Measurements from ENCODE around the gene ASIC3.

The ASIC3 gene

GRCh38 chr7:151075978-151076426 is 27.7 kb downstream of the ASIC3 start:
- DNase-seq = no peak

DNA sequence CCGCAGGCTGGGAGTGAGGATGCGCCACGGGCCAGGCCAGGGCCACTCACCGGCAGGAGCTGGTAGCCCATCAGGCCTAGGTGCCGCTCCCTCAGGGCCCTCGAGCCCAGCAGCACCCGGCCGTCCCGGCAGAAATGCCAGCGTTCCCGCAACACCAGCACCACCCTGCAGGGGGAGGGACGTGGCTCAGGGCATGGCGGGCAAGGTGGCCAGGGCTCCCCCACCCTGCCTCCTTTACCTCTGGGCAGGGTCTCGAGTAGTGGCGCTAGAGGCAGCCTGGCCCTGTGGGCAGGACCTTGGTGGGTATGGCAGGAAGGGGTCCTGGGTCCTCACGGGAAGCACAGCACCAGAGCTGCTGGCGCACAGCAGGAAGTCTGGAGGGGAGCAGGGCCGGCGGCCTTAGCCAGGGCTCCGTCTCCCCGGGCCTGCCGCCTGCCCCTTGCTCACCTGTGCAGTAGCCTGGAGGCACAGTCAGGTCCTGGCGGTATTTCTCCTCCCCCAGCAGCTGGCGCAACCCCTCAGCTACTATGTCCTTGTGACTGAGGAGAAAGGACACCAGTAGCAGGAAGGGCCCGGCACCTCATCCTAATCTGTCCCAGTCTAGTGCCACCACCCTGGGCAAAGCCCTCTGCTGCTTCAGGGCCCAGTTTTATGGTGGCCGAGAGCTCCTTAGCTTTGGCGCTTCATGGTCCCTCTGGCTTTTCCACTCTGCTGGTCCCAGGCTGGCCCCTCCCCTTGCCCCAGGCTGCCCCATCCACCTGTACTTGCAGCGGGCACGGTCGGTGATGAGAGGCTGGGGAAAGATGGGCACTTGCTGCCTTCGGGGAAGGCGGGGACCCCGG is 28.8 kb downstream of the ASIC3 start:
- no peak for DNase-seq

DNA sequence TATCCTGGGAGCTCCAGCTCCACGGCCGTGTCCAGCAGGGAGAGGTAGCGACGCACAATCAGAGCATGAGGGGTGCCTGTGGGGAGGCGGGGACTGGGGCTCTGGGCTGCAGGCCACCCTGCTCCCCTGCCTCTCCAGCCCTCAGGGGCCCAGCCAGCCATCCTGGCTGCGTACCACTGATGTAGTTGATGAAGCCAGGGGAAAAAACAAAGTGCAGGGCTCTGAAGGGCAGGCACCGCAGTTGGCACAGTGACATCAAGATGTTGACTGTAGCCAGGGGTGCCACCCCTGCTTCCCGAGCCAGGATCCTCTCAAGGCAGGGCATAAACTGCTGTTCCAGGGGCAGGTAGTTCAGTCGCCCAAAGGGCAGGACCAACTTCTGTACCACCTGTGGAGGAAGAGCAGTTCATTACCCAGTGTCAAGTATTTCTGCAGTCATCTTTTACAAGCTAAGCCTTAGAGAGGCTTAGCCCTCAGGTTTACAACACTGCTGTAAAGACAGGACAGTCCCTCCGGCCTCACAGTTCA is 29.4 kb downstream of the ASIC3 start:
- DNase-seq = no peak

- DNase-seq = no peak
Measured at GRCh38 chr7:151078233-151079040, 30.1 kb downstream of the ASIC3 start.

DNA sequence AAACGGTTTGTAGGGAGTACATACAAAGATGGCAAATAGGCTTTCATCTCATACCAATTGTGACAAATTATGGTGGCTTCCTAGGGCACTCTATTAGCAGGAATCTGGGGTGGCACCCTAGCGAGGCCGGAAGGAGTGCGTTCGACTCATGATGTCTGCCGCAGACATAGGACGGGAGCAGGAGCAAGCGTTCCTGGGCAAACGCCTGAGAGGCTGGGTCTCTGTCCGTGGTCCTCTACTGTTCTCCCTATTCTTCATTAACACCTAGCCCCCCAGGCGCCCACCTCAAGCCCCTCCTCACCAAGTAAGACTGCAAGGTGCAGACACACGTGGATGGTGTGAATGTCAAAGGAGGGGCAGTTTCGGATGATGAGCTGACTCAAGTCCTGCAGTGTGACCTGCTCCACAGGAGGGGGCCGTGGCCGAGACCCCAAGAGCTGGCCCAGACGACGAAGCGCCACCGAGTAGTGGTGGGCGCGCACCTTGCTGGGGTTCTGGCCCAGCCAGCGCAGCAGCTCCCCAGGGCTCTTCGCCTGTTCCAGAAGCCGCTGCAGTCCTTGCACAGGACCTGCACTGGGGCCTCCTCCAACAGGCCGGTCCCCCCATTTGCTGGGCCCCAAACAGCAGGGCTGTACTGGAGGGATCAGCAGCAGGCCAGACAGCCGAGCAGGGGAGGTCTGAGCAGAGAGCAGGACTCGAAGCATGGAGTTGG is 31.0 kb downstream of the ASIC3 start:
- DNase-seq = no peak

GRCh38 chr7:151080067-151080521 is 31.8 kb downstream of the ASIC3 start:
- DNase-seq = peak; percentile 35

DNA sequence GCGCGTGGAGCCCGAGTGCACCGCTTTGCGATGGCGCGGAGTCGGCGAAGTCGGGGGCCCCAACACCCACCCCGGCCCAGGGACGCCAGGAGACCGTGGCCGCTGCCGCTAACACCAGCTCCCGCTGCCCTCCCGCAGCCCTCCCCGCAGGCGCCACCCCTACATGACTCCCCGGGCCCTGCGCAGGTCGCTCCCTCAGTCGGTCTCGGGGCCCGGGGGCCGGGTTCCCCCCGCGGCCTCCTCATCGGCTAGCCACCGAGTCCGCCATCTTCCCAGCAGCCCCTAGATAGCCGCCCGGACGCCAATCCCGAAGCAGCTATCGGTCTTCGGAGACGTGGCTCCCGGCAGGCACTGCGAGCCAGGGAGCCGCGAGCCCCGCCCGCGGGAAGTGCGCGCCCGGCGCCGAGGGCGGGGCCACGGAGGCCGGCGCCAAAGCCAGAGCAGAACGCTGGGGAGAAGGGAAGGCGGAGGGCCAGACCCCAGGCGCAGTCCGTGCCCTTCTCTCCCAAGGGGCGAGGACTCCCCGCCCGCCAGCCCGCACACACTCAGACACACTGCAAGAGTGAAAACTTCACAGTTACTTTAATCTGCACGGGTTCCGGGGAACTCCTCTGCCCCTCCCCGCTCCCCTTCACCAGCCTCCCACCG is 32.3 kb downstream of the ASIC3 start, which contains the start of gene FASTK:
Gene FASTK, minus strand, starts transcription at position 288 of the 648 bp plus-strand sequence. Its CDS starts 43 bp downstream, at position 245.
- peak; percentile 91 for DNase-seq

DNA sequence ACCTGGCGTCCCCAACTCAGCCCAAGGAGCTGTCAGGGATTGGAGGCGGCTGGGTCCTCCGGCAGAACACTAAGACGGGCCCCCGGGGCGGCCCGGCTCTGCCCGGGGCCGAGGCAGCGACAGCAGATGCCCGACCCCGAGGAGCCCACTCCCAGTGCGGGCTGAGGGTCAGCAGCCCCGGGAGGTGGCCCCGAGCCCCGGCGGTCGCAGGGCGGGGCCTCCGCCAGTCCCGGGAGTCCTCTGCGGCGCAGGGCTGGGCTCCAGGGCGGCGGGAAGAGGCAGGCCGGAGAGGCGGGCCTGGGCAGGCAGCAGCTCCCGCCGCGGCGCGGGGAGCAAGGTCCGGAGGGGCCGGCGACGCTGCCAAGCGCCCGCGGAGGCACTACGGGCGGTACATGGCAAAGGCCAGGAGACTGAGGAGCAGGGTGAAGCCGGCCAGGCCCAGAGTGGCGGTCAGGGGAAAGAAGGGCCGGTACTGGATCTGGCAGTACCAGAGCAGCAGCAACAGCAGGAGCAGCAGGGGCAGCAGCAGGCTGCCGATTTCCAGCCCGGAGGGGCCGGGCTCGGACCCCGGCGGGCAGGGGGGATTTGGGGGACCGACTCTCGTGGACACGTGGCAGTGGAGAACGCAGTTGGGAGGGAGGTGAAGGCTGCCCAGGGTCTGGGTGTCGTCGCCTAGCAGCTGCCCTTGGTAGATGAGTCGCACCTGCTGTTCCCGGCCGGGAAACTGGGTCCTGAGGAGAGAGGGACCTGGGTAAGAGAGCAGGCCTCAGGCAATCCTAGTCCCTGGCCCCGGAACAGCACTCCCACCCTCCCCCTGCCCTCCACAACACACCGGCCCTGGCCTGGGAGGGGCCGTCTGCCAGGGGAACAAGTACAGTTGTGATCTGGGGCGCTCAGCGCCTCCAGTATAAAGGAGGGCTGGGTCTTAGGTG is 33.1 kb downstream of the ASIC3 start:
- DNase-seq = peak; percentile 1

DNA sequence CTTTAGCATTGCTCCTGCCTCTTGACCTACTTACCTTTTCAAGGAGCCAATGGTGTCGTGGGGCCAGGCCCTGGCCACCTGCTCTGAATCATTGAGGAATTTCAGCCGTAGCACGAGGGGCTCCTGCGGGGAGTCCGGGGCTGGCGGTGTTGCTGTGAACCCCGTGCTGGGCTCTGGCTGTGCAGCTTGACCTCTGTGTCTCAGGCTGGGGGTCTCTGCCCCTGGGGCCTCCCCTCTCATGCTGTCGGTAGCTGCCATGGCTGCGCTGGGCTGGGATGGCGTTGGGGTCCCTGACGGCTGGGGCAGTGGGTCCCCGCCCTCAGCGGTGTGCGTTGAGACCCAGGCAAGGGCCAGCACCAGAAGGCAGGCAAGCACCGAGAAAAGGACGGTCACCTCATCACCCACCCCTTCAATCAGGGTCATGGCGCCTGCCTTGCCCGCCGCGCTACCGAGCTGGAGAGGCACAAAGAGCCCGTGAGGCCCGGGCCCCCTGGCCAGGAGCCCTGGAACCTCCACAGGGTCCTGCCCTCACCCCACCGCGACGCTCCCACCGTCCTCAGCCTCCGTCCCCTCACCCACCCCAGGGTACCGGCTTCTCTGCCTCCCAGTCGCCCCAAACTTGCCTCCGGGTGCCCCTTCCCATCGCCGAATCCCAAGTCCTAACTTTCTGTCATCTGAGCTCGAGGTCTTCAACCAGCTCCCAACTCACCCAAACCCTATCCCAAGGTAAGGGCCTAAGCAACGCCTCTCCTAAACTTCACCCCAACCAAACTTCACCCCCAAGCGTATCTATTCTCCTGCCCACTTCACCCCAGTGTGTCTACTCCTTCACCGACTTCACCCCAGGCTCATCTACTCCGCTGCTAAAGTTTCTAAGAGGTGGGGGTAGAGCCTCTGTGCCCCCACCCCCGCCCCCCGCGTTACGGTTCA is 34.1 kb downstream of the ASIC3 start:
- no peak for DNase-seq

- DNase-seq = peak; percentile 49
Measured at GRCh38 chr7:151083071-151083823, 34.9 kb downstream of the ASIC3 start, which contains the start of gene TMUB1. Gene TMUB1, minus strand, starts transcription at chr7:151083493. Its CDS starts 930 bp downstream, at chr7:151082563.

GRCh38 chr7:151083824-151084160 is 35.5 kb downstream of the ASIC3 start:
- DNase-seq = no peak

GRCh38 chr7:151085329-151085690 is 37.0 kb downstream of the ASIC3 start:
- DNase-seq = no peak

DNA sequence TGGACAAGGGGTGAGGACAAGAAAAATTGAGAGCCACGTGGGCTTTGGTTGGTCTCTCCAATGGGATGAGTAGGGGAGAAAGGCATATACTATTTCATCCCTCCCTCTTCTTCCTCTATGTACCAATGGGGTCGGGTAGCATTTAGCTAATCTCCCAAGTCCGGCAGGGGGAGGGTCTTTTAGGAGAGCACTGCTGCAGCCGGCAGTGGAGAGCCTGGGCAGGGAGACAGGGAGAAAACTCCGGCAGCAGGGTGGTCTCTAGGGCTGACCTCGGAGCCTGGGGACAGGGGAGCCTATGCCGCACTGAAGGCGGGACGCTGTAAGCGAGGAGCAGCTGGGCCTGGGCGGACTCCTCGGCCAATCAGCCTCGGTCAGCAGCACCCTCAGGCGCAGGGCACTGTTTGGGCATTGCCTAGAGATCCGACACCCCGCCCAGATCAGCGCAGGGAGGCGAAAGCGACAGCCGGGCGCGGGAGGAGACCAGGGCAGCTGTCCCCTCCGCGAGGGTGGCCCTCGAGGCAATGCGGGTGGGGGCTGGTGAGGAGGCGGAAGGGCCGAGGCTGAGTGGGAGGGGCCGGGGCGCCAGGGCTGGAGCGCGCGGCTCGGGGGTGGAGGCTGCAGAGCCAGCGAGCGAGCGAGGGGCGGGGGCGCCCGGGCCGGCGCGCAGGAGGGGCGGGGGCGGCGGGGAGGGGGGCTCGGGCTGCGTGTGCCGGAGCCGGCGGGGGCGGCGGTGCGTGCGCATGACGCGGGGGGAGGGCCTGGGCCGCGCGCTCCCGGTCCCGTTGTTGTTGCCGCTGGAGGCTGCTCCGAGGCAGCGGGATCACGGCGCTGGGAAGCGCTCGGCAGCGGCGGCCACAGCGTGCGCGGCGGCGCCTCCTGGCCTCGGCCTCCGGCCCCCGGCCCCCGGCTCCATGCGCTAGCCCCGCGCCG is 37.6 kb downstream of the ASIC3 start, which contains the start of gene AGAP3:
Gene AGAP3, plus strand, starts transcription at position 785 of the 930 bp plus-strand sequence. CDS start 267 bp downstream, outside the sequence.
- DNase-seq = peak; percentile 74

DNA sequence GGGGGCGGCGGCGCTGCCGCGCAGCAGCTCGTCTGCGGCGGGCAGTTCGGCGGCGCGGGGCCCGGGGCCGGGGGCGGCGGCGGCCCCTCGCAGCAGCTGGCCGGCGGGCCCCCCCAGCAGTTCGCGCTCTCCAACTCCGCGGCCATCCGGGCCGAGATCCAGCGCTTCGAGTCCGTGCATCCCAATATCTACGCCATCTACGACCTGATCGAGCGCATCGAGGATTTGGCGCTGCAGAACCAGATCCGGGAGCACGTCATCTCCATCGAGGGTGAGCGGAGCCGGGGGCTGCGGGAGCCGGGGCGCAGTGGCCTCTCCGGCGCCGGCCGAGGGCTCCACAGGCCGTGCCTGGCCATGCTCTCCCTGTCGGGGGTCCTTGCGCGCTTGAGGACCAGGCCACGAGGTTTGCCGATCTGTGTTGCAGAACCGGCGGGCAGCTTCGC is 38.5 kb downstream of the ASIC3 start:
- DNase-seq = peak; percentile 54

GRCh38 chr7:151087245-151088018 is 39.1 kb downstream of the ASIC3 start:
- DNase-seq = peak; percentile 65

DNA sequence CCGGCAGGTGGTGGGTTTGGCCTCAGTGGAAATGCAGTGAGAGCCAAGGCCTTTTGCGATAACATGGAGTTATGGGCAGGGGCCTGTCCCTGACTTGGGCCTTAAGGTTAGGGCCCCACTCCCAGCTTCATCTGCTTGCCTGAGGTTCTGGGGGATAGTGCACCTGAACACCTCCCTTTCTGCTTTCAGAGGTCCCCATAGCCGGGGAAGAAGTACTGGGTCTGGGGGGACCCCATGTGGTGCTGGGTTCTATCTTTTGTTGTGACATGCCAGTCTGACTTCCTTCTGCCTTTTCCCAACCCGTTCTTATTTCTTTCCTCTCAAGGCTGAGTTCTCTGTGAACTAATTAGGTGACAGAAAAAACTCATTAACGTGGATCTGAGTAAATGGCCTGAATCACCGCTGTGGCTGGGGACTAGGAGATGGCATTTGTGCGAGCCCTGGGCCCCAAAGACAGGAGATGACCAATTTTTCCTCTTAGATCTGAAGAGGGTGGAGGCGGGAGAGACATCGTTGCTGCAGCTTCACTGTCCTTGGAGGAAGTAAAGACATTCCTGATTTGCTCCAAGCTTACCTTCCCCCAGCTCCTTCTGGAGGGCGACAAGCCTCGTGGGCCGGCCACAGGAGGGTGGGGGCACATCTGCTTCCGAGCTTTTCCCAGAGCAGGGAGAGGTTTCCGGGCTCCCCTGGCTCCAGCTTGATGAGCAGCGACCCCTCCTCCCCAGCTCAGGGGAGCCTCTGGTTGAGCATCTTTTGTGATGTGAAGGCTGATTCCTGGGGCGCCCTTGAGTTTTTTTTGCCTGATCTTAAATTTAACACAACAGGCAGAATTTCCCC is 39.9 kb downstream of the ASIC3 start:
- no peak for DNase-seq
